K562 (cell line): ENCODE data around the gene NF1. TPM values are rescaled to one million over a fixed set of nuclear protein-coding genes. Genes with fewer than 3 reads are reported as not detected.

ENCODE experiments used
- ATAC-seq: fragments of 200-7000 bp; cut with Tn5 transposase; 3 replicates; pipeline ENCODE4 v1.9.1; 2020; ENCODE audit warnings: moderate library complexity
- BruUV-seq: library from RNA; stranded (reverse); fragments of 400-500 nt; replicated peaks from 2 replicates; lab custom pipeline; 2021; lab: Mats Ljungman, UMichigan
- CTCF ChIA-PET: fragments of 300-600 bp; formaldehyde crosslinking; extraction: SDS; loops from one replicate; lab custom pipeline; 2021; ENCODE audit warnings: low intra/inter-chr PET ratio; lab: Yijun Ruan, JAX
- POLR2A ChIA-PET: fragments of 300-600, 350-650 bp; sonication (Branson Sonifier 250); formaldehyde crosslinking; extraction: SDS; loops from one replicate; lab custom pipeline; 2021; ENCODE audit warnings: antibody characterized with exemption, inconsistent platforms; lab: Yijun Ruan, JAX
- DNase-seq, 4 experiments: peaks; one replicate each; pipeline versions ENCODE4 v3.0.0 to v3.0.0-alpha.2; 2011 to 2018; ENCODE audit warnings: low spot score in 3 of 4, mixed read lengths in 3 of 4; ENCODE audit errors: extremely low read depth in 1 of 4
- FAIRE-seq: peaks from 2 replicates; lab custom pipeline; 2011; peaks lifted over from hg19 to GRCh38; lab: Jason Lieb, UNC
- H2AFZ ChIP-seq: 2 replicates; pipeline ENCODE4 v1.6.0; 2011; ENCODE audit warnings: low read depth, low read length, control low read depth, inconsistent platforms
- H3K27ac ChIP-seq: fragments of 200-600 bp; 3 replicates; pipeline ENCODE4 v1.8.0; 2011; ENCODE audit warnings: low read depth, mild to moderate bottlenecking, control low read depth, inconsistent platforms, low read length, moderate library complexity, mixed read lengths; ENCODE audit errors: extremely low read depth
- H3K27me3 ChIP-seq, 2 experiments: fragments of 300-600 bp in 1 of 2; 2 replicates in 1 of 2; 3 replicates in 1 of 2; pipeline versions ENCODE4 v1.6.0 to v1.8.0; 2011; ENCODE audit warnings: inconsistent platforms in 2 of 2, low read length in 2 of 2, mild to moderate bottlenecking in 1 of 2, mixed read lengths in 1 of 2, moderate library complexity in 1 of 2; ENCODE audit not compliant: control insufficient read depth in 2 of 2, insufficient read depth in 2 of 2
- H3K36me3 ChIP-seq: fragments of 300-600 bp; 3 replicates; pipeline ENCODE4 v1.8.0; 2011; ENCODE audit warnings: mild to moderate bottlenecking, low read length, inconsistent platforms; ENCODE audit not compliant: control insufficient read depth, insufficient read depth
- H3K4me1 ChIP-seq, 2 experiments: fragments of 200-600 bp in 1 of 2; replicated peaks in 1 of 2; 2 replicates in 1 of 2; 3 replicates in 1 of 2; pipeline versions ENCODE4 v1.5.1 to v1.8.0; 2011; ENCODE audit warnings: inconsistent platforms in 2 of 2, low read length in 2 of 2, mild to moderate bottlenecking in 1 of 2, mixed read lengths in 1 of 2, moderate library complexity in 1 of 2; ENCODE audit not compliant: control insufficient read depth in 2 of 2, insufficient read depth in 2 of 2
- H3K4me2 ChIP-seq: 2 replicates; pipeline ENCODE4 v1.6.1; 2011; ENCODE audit warnings: low read length, control low read depth, inconsistent platforms, mixed read lengths; ENCODE audit not compliant: insufficient read depth
- H3K4me3 ChIP-seq: fragments of 200-600 bp; sonication (generic), shearing (Covaris generic); 2 replicates; pipeline ENCODE4 v1.5.1; 2016; ENCODE audit warnings: control low read depth, inconsistent platforms
- H3K79me2 ChIP-seq: fragments of 200-600 bp; 3 replicates; pipeline ENCODE4 v1.8.0; 2011; ENCODE audit warnings: low read length, inconsistent platforms; ENCODE audit not compliant: control insufficient read depth, insufficient read depth
- H3K9ac ChIP-seq, 2 experiments: 2 replicates each; pipeline versions ENCODE4 v1.6.0 to v1.6.1; 2011; ENCODE audit warnings: low read depth in 2 of 2, low read length in 2 of 2, control low read depth in 1 of 2, inconsistent platforms in 1 of 2, mild to moderate bottlenecking in 1 of 2, mixed read lengths in 1 of 2; ENCODE audit not compliant: insufficient read depth in 1 of 2
- H3K9me1 ChIP-seq: one replicate; pipeline ENCODE4 v1.6.0; 2011; ENCODE audit warnings: inconsistent platforms, mild to moderate bottlenecking, low read length, moderate library complexity; ENCODE audit not compliant: control insufficient read depth, insufficient read depth
- H3K9me3 ChIP-seq: replicated peaks from 2 replicates; pipeline ENCODE4 v1.5.1; 2011; ENCODE audit warnings: low read depth, low read length, inconsistent platforms; ENCODE audit not compliant: control insufficient read depth, insufficient read depth
- H4K20me1 ChIP-seq: replicated peaks from 2 replicates; pipeline ENCODE4 v1.6.1; 2011; ENCODE audit warnings: low read length, inconsistent platforms, mixed read lengths; ENCODE audit not compliant: control insufficient read depth, insufficient read depth
- CAMTA2 ChIP-seq: fragments of 250-450 bp; sonication (Bioruptor Pico); conservative IDR thresholded peaks from 2 replicates; pipeline ENCODE4 v1.5.1; 2022
- CBFB ChIP-seq: sonication (generic); formaldehyde crosslinking; IDR thresholded peaks from 2 replicates; pipeline ENCODE4 v1.4.0; 2020; ENCODE audit warnings: mild to moderate bottlenecking, missing genetic modification reagents
- CHD1 ChIP-seq: fragments of 200-600 bp; sonication (generic); IDR thresholded peaks from one replicate; pipeline ENCODE4 v1.6.1; 2012; ENCODE audit warnings: mild to moderate bottlenecking, moderate library complexity, low read length, inconsistent platforms
- HMG20B ChIP-seq: fragments of 250-450 bp; sonication (Bioruptor Pico); IDR thresholded peaks from 2 replicates; pipeline ENCODE4 v1.5.0; 2021; ENCODE audit warnings: mild to moderate bottlenecking
- MTF1 ChIP-seq: fragments of 250-450 bp; sonication (Bioruptor Pico); IDR thresholded peaks from 2 replicates; pipeline ENCODE4 v1.9.0; 2021; ENCODE audit warnings: moderate library complexity, mild to moderate bottlenecking, inconsistent platforms, borderline replicate concordance
- NFIC ChIP-seq: fragments of 450-650 bp; IDR thresholded peaks from 2 replicates; pipeline ENCODE4 v1.6.1; 2017; ENCODE audit warnings: mild to moderate bottlenecking, inconsistent platforms
- SNAPC5 ChIP-seq: fragments of 250-450 bp; sonication (Bioruptor Pico); IDR thresholded peaks from 2 replicates; pipeline ENCODE4 v1.8.0; 2021; ENCODE audit warnings: moderate library complexity, mild to moderate bottlenecking, inconsistent platforms
- TAF7 ChIP-seq: fragments of 450-650 bp; IDR thresholded peaks from 2 replicates; pipeline ENCODE4 v1.6.1; 2016; ENCODE audit warnings: missing genetic modification characterization, missing compliant biosample characterization
- ZNF134 ChIP-seq: fragments of 250-450 bp; sonication (Bioruptor Pico); conservative IDR thresholded peaks from 2 replicates; pipeline ENCODE4 v1.4.0; 2020
- ZNF217 ChIP-seq: sonication (generic); formaldehyde crosslinking; IDR thresholded peaks from 2 replicates; pipeline ENCODE4 v1.8.0; 2022; ENCODE audit warnings: mild to moderate bottlenecking, missing genetic modification reagents
- in situ Hi-C: fragments of 300-500 bp; cut with MboI; formaldehyde crosslinking; loops from 4 replicates; pipeline ENCODE4 v1.15.0; 2018; ENCODE audit warnings: inconsistent platforms, mixed read lengths
- intact Hi-C: fragments of 100-400 bp; cut with micrococcal nuclease; formaldehyde crosslinking; loops from 2 replicates; pipeline ENCODE4 v1.14.2; 2022
- polyA plus RNA-seq, 8 experiments: library from polyadenylated mRNA; depleted of rRNA in 4 of 8; stranded (reverse) in 5 of 8; unstranded in 3 of 8; fragments of >200 nt; fragmentation: Nextera tagmentation in 2 of 8; fragmentation: Illumina TruSeq in 1 of 8; extraction: Ambion mirVana in 2 of 8; extraction: Trizol in 1 of 8; gene quantifications; 2 replicates each; pipeline versions ENCODE4 v1.2.1 to v1.2.3, GENCODE V29; 2011 to 2014; ENCODE audit warnings: inconsistent platforms in 1 of 8, missing spikeins in 1 of 8
- total RNA-seq, 7 experiments: library from RNA; depleted of rRNA in 6 of 7; stranded (reverse); fragments of >200 nt in 6 of 7; fragmentation: Illumina TruSeq in 2 of 7; extraction: Trizol in 2 of 7; gene quantifications; 2 replicates each; pipeline versions ENCODE4 v1.2.1 to v1.2.3, GENCODE V29; 2011 to 2021; ENCODE audit warnings: low replicate concordance in 1 of 7

Gene NF1
- total and polyA plus RNA-seq, 9 of the 15 experiments (the other 6 are each of a cell fraction or from before 2014, with no cell fraction given): 3.4 to 41.9 (median 24.3) TPM

DNA sequence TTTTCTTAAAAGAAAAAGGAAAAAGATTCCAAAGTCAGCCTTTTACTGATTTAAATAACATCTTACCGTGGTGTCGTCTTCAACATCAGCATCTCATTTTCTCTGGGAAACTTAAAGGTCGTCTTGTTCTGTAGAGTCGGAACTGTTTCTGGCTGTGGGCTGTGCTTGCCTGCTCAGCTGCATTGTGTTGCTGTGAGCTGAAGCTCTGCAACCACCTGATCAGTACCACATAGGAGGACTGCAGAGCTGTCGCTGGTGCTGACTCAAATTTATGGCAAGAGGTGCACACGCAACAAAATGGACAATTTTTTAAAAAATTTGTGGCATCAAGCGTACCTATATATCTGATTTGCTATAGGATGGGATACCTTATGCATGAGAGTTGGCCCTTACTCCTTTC lies 202.3 kb downstream of the NF1 start, which contains the start of gene OMG (continued):
- no peak for TF ChIP-seq ZNF134 (CRISPR knock-in tag)
- no peak for TF ChIP-seq ZNF217 (CRISPR knock-in tag)
- TF ChIP-seq CBFB (CRISPR knock-in tag): no peak

- H3K27ac ChIP-seq: no peak overlapping the region
- H4K20me1 ChIP-seq: no peaks in the 10 kb centered on the region
- H3K9me3 ChIP-seq: no peaks in the 10 kb centered on the region
- H3K36me3 ChIP-seq: no peaks in the 10 kb centered on the region; the same call in 1 of the 3 replicates
- intact Hi-C loops: no loop called here
- in situ Hi-C loops: no loop called here
- H3K9me1 ChIP-seq: no peaks in the 10 kb centered on the region
- H3K9ac ChIP-seq: no peak overlapping the region
- H3K4me3 ChIP-seq: no peak overlapping the region
- ChIA-PET POLR2A (no interaction called here), CTCF (no interaction called here)
- FAIRE-seq: no peak
- ATAC-seq: no peak
- BruUV-seq: no TSS peak
- H3K4me2 ChIP-seq: no peak overlapping the region
- no peaks in the 10 kb centered on the region for H3K27me3 ChIP-seq
- H3K4me1 ChIP-seq: no peaks in the 10 kb centered on the region
- no peak for DNase-seq
- TF ChIP-seq TAF7 (tag) (no peak), NFIC (peak; percentile 83), HMG20B (CRISPR knock-in tag) (no peak), MTF1 (CRISPR knock-in tag) (no peak), SNAPC5 (CRISPR knock-in tag) (no peak), CAMTA2 (CRISPR knock-in tag) (no peak), CHD1 (no peak)
- no peak overlapping the region for H2AFZ ChIP-seq
- H3K79me2 ChIP-seq: no peaks in the 10 kb centered on the region; the same call in 2 of the 3 replicates
These were observed 204.8 kb downstream of the NF1 start for GRCh38 chr17:31299624-31300023.
